Adipocyte (in vitro differentiated cells): Measurements from ENCODE around the gene CBX2.
A peak's percentile ranks its signal among the peaks of the same experiment; 100 is the strongest.

Experiments used
- DNase-seq: peaks from one replicate; pipeline ENCODE4 v3.0.0-alpha.2; 2015; ENCODE audit warnings: low read depth
- H3K27me3 ChIP-seq: replicated peaks from 2 replicates; pipeline ENCODE4 v1.7.0; 2013; ENCODE audit warnings: mild to moderate bottlenecking, low read length, moderate library complexity; ENCODE audit not compliant: control insufficient read depth, insufficient read depth
- H3K36me3 ChIP-seq: 2 replicates; pipeline ENCODE4 v1.7.0; 2013; ENCODE audit warnings: low read length, mild to moderate bottlenecking, moderate library complexity; ENCODE audit not compliant: control insufficient read depth, insufficient read depth, severe bottlenecking
- H3K4me1 ChIP-seq: 2 replicates; pipeline ENCODE4 v1.7.0; 2013; ENCODE audit warnings: mild to moderate bottlenecking, low read length, moderate library complexity; ENCODE audit not compliant: control insufficient read depth, insufficient read depth
- H3K4me3 ChIP-seq: 2 replicates; pipeline ENCODE4 v1.7.0; 2013; ENCODE audit warnings: mild to moderate bottlenecking, low read length, moderate library complexity
- H3K9ac ChIP-seq: 2 replicates; pipeline ENCODE4 v1.7.0; 2013; ENCODE audit warnings: mild to moderate bottlenecking, low read length, moderate library complexity
- H3K9me3 ChIP-seq: 2 replicates; pipeline ENCODE4 v1.7.0; 2013; ENCODE audit warnings: mild to moderate bottlenecking, low read length, moderate library complexity; ENCODE audit not compliant: control insufficient read depth

CBX2 gene

DNA sequence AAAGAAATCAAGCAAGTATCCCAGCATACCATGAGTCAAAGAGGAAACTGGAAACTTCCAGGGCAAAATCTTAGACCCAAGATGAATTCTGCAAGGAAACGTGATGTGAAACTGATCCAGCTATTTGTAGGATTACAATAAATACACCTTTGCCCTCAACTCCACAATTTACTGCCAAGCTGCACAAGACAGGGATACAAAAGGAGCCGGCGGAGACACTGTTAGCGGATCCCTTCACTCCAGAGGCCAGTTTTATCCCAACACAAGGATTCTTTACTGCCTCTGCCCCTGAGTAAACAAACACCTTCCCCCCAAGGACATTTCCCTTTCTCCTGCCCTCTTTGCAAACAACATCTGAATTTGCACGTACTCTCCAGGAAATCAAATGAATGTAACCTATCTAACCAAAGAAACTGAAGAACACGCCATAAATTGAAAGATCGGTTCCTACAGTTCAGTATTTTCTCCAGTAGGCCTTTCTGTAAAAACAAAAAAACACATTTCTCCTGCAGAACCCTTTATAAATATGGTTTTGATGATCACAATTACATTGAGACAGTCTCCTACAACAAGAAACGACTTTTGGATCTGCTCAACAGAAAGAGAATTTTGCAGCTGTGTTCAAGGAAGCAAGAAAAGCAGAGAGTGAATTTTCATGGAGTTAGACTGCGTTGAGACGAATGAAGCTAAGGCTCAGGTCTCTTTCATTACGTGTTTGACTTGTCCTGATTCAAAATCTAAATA, 1.4 kb upstream of the CBX2 start:
- no peak for DNase-seq
- Histone ChIP-seq H3K9me3 (no peaks in the 10 kb centered on the region), H3K4me3 (no peak overlapping the region), H3K4me1 (no peaks in the 10 kb centered on the region), H3K9ac (no peak overlapping the region), H3K27me3 (peaks cover 72% of the 10 kb centered on the region), H3K36me3 (no peaks in the 10 kb centered on the region)

DNA sequence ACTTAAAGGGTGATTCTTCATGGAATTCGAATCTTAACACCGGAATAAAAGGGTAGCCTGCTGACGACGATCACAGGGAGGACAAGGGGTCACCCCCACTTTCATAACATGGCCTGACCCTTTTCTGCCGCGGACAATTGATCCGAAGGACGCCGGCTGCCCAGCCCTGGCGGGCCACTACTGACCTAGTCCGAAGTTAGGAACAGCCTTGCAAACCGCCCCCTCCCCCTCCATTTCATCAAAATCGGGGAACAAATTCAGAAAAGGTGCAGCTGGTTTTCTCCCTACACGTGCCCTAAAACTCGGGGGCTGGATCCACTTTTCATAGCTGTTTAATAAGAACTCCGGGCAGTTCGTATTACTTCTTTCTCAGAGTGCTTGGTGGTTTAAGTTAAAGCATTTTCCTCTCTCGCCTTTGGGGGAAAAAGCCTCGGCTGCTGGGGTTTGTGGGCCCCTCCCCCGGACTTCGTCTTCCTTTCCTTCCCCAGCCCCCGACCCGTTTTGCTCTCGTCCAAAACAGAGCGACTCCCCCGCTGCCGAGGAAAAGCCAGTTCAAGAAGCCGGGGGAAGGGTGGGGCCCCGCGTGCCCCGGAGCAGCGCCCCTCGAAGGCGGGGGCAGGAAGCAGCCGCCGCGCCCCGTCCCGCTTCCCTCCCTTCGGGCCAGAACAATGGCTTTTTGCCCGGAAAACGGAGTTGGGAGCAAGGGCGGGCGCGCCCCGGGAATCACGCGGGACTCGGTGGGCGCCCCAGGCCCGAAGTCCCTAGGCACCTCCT, 641 bp upstream of the CBX2 start:
- DNase-seq, result peak; percentile 81
- no peaks in the 10 kb centered on the region for H3K9me3 ChIP-seq

DNA sequence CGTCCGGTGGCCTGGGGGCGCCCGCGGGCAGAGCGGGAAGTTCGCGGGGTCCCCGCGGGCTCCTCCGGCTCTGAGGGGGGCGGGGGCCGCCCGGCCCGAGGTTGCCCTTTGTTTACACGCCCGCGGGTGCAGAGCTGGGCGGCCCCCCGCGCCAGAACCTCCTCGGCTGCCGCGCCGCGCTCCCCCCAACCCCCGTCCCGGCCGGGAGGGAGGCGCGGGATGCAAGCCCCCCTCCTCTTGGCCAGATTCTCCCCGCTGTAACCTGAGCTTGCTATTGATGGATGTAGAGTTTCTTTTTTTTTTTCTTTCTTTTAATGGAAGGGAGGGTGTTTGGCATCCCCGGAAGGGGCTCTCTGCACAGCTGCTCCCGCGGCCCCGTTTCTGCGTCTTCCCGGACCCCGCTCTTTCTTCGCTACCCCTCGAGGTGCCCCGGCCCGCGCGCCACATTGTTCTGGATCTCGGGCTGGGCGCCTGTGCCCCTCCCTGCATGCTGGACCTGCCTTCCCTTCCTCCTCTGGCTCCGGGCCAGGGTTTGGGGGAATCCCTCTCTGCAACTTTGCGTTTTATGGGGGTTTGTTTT, 646 bp downstream of the CBX2 start:
- Histone ChIP-seq H3K9me3 (no peaks in the 10 kb centered on the region), H3K4me1 (no peaks in the 10 kb centered on the region), H3K36me3 (no peaks in the 10 kb centered on the region), H3K4me3 (no peak overlapping the region), H3K27me3 (peaks cover 73% of the 10 kb centered on the region), H3K9ac (no peak overlapping the region)
- DNase-seq, result no peak

More for the DNA sequence above, 641 bp upstream of the CBX2 start:
- no peak overlapping the region for H3K9ac ChIP-seq
- peak overlapping the region; percentile 53 for H3K4me3 ChIP-seq
- H3K27me3 ChIP-seq, result peaks cover 78% of the 10 kb centered on the region
- no peaks in the 10 kb centered on the region for H3K36me3 ChIP-seq
- H3K4me1 ChIP-seq, result no peaks in the 10 kb centered on the region

- no peaks in the 10 kb centered on the region for H3K36me3 ChIP-seq
- no peak overlapping the region for H3K9ac ChIP-seq
- no peaks in the 10 kb centered on the region for H3K9me3 ChIP-seq
- H3K4me3 ChIP-seq, result no peak overlapping the region
- no peaks in the 10 kb centered on the region for H3K4me1 ChIP-seq
- no peak for DNase-seq
- peaks cover 68% of the 10 kb centered on the region for H3K27me3 ChIP-seq
Measured at GRCh38 chr17:79779084-79779529, 1.2 kb downstream of the CBX2 start.

- Histone ChIP-seq H3K27me3 (peaks cover 62% of the 10 kb centered on the region), H3K9ac (no peak overlapping the region), H3K36me3 (no peaks in the 10 kb centered on the region), H3K4me1 (no peaks in the 10 kb centered on the region), H3K9me3 (no peaks in the 10 kb centered on the region), H3K4me3 (no peak overlapping the region)
- no peak for DNase-seq
Measured at GRCh38 chr17:79779661-79780365, 1.9 kb downstream of the CBX2 start.

DNA sequence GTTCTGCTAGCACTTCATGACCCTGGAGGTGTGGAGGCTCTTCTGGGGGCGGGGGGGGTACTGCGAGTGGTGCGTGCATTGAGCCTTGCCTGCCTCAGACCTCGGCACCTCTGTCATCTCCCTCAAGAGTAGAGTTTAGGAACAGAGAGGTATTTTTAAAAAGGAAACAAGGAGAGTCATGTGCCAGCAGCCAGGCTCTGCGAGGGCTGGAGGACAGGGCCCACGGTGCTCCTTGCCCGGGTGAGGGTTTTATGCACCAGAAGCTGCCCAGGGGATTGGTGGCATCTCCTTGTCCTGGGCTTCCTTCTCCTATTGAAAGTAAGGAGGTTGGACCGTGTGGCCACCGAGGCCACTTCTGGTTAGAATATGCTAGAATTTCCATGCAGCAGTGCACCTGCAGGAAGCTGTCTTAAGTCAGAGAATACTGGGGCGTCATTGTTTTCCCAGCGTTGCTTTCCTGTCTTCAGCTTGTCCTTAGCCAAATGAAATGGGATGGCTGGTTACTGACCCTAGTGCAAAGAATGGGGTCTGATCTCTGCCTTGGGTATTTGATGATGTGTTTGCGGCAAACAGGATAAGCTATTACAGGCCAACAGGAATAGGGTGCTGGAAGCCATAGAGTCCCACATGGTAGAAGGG, 3.2 kb downstream of the CBX2 start:
- Histone ChIP-seq H3K4me1 (no peaks in the 10 kb centered on the region), H3K27me3 (peaks cover 61% of the 10 kb centered on the region), H3K9ac (no peak overlapping the region), H3K9me3 (no peaks in the 10 kb centered on the region), H3K36me3 (no peaks in the 10 kb centered on the region), H3K4me3 (no peak overlapping the region)
- no peak for DNase-seq

DNA sequence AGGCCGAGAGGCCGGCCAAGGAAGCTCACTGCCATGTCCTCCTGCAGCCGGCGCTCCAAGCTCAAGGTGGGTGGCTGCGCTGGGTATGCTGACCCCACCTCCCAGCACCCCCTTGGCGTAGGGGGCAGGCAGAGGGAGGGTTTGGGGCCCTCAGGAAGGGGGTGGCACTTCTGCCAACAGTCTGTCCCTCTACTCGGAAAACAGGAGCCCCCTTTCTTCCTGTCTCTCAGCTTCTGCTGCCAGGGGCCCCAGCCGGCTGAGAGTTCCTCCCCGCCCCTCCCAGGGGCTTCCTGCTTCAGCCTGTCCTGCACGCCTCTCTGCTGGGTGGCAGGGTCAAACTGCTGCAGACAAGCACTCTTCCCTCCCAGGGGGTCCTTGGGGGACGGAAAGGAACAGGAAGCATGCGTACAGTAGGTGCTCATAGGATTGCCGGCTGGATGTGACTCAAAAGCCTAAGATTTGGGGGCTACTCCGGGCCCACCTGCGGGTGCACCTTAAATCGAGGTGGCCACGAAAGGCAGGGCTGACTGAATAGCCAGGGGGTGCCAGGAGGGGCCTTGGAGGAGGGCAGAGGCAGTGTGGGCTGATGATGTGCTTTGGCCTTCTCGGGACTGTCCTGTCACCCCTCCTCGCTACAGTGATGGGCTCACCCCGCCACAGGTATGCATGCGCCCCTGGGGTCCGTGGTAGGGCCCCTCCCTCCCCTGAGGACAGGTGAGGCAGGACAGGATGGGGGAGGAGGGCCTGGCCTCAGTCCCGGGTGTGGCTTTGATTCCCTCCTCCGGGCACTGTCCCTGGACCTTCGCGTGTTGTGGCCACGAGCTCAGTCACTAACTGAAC, 4.0 kb downstream of the CBX2 start:
- peaks cover 58% of the 10 kb centered on the region for H3K27me3 ChIP-seq
- H3K4me3 ChIP-seq, result no peak overlapping the region
- H3K9me3 ChIP-seq, result no peaks in the 10 kb centered on the region
- H3K9ac ChIP-seq, result no peak overlapping the region
- no peaks in the 10 kb centered on the region for H3K4me1 ChIP-seq
- no peak for DNase-seq
- H3K36me3 ChIP-seq, result no peaks in the 10 kb centered on the region

GRCh38 chr17:79783891-79784290, 5.9 kb downstream of the CBX2 start:
- Histone ChIP-seq H3K4me3 (no peak overlapping the region), H3K36me3 (no peaks in the 10 kb centered on the region), H3K9ac (no peak overlapping the region), H3K9me3 (no peaks in the 10 kb centered on the region), H3K27me3 (peaks cover 69% of the 10 kb centered on the region), H3K4me1 (no peaks in the 10 kb centered on the region)
- DNase-seq, result no peak

GRCh38 chr17:79784353-79785016, 6.5 kb downstream of the CBX2 start:
- H3K4me1 ChIP-seq, result no peaks in the 10 kb centered on the region
- no peaks in the 10 kb centered on the region for H3K36me3 ChIP-seq
- no peak overlapping the region for H3K9ac ChIP-seq
- no peak for DNase-seq
- no peaks in the 10 kb centered on the region for H3K9me3 ChIP-seq
- peaks cover 69% of the 10 kb centered on the region for H3K27me3 ChIP-seq
- no peak overlapping the region for H3K4me3 ChIP-seq
